A549 treated with Mapracorat at 1 μM for 4 hours (cell line): ENCODE measurements around the gene MTCH2. TPM values are rescaled to one million over a fixed set of nuclear protein-coding genes. Genes with fewer than 3 reads are reported as not detected.

Experiments
- total RNA-seq: library from RNA; stranded (reverse); fragments of 200-300 nt; extraction: Qiagen RNA extraction; gene quantifications from 5 replicates; pipeline ENCODE4 v1.2.3, GENCODE V29; 2022

The MTCH2 gene
- total RNA-seq = 127 to 153 TPM (median 131 TPM) in 5 replicates

DNA sequence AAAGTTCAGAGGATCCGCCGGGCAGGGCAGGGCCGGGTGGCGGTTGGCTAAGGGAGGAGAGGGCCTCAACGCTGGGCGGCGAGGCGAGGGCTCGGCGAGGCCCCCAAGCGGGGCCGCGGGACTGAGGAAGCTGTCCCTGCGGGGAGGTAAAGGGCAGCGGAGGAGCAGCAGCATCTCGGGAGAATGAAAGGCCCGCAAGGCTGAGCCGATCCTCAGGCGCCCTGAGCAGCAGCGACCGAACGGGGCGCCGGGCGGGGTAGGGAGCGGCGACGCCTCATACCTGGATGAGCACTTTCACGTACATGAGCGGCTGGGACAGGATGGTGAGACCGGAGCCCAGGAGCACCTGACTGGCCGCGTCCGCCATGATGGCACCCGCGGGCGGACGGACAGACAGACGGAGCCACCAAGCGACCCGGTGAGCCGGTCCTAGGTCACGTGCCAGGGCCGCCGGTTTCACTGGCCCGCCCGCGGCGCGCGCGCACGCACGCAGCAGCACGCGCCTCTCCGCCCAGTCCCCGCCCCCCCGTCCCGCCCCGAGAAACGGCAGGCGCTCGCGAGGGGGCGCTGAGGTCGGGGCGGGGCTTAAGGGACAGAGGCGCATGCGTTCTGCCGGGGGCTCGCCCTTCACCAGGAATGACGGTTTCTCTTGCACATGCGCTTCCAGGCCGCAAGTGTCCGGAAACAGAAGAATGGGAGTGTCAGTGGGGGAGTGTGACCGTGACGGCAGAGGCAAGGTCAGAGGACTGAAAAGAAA lies at the start of gene MTCH2:
TSS of gene MTCH2 (minus strand) at position 461 of the 757 bp plus-strand sequence. CDS start at position 367, 94 bp downstream.

DNA sequence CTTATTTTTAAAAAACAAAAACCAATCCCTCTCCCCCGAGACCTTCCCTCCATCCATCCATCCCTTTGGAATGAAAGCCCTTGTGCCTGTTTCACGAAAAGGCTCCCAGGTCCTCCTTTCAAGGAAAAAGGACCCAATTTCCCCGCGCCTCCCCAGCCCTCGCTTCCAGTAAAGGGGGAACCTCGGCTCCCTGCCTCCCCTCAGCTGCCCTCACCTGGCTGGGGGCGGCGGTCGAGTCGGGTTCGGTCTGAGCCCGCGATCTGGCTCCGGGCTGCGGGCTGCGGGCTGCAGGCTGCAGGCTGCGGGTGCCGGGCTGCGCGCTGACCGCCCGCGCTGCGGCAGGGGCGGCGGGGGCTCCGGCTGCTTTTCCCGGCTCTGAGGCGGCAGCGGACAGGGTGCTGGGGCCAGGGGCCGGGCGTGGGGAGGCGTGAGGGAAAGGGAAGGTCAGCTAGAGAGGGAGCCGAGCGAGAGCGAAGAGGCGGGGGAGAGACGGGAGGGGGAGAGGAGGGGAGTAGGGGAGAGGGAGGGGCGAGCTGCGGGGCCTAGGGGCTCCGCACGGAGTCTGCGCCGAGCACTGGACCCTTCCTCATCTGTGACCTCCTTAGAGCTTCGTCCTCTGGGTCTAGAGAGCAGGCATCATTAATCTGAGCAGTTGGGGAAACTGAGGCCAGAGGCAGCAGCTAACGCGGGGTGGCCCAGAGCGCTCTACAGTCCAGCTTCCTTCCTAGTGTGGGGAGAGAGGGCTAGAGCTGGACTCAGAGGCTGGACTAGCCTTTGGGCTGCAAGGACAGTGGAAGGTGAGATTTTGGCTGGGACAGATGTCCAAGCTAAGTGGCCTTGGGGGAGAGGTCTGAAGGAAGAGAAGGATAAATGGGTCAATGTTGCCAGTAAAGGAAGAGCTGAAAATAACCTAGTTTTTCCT lies 48.2 kb downstream of the MTCH2 start, which contains the start of gene C1QTNF4:
TSS of gene C1QTNF4 (minus strand) at position 478 of the 922 bp plus-strand sequence. CDS start 3,601 bp downstream, outside the sequence.

DNA sequence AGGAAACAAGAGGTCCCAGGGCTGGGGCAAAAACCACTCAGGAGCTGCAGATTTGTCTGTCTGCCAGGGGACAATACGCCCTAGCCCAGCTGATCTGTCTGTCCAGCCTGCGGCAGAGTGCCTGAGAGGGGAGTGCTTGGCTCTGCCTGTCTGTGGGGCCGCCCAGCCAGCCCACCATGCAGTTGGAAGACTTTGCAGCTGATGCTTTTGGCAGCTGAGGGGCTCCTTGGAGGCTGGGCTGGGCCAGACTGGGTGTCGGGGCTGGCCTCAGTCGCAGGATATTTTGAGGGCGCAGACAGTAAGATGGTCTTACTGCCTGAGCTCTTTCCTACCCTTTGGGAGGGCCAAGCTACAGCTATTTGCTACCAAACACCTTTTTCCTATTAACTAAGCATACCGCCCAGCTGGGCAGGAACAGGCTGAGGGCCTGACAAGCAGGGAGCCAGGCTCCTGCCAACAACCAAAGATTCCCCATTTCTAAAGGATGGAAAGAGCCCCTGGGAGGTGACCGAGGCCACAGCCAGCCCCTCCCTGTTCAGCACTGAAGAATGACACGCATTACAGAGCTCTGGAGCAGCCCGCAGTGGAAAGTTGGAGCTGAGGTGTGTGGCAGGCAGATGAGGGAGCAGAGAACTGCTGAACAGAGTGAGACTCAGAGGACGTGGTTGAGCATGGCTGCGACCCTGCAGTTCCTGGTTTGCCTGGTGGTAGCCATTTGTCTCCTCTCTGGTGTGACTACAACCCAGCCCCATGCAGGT lies 56.1 kb downstream of the MTCH2 start, which contains the start of gene FAM180B:
TSS of gene FAM180B (plus strand) at position 581 of the 758 bp plus-strand sequence. CDS start at position 672, 91 bp downstream.

DNA sequence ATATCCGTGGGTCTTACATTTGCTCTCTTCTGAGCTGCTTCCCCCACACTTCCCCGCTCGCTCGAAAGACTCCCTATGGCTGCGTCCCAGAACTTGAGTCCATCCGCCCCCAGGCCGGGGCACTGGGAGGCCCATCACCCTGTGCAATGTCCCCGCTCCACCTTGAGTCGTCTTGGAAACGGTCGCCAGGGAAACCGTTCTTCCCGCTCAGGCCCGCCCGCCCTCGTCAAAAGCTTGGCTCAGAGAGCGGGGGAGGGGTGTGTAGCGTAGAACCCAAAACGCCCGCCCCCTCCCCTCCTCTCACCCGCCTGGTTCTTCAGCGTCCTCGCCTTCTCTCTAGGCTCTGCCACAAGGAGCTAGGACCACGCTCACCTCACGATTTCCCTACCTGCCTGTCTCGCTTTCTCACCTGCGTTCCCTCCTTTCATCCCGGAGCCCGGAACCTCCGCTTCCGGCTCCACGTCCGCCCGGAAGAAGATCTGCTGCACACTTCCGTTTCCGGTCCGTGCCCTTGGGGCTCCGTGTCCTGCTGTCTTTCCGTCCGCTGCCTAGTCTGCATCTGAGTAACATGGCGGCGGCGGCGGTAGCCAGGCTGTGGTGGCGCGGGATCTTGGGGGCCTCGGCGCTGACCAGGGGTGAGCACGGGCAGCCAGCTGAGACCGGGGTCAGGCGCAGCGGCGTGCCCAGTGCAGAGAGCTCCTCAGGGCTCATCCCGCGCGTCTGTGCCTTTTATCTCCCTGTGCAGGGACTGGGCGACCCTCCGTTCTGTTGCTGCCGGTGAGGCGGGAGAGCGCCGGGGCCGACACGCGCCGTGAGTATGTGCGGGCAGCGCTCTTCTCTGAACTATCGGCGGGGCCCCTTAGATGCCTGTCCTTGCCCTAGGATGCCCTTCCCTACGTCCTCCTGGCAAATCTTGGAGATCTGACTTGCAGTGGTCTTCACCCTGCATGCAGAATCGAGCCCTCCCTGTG lies 63.5 kb downstream of the MTCH2 start, which contains the start of the genes KBTBD4 and NDUFS3:
TSS of gene KBTBD4 (minus strand) at position 447 of the 971 bp plus-strand sequence. CDS start at position 428, 19 bp downstream.
TSS of gene NDUFS3 (plus strand) at position 551 of the 971 bp plus-strand sequence. CDS start at position 569, 18 bp downstream.

Other genes with a start within 250 kb of the MTCH2 start
- gene SLC39A13, start 234.0 kb downstream of the MTCH2 start, total RNA-seq = 46.6 to 60.3 TPM (median 53.7 TPM) in 5 replicates
- gene PSMC3, start 216.1 kb downstream of the MTCH2 start, total RNA-seq = 189 to 259 TPM (median 197 TPM) in 5 replicates
- gene RAPSN, start 193.4 kb downstream of the MTCH2 start, total RNA-seq = 0.23 to 0.58 TPM (median 0.43 TPM) in 3 of 5 replicates, not detected in the others
- 44.8 to 50.9 TPM (median 46.6 TPM) in 5 replicates for gene CELF1, start 89.4 kb downstream of the MTCH2 start, total RNA-seq
- gene PTPMT1, start 77.0 kb downstream of the MTCH2 start, total RNA-seq = 58.7 to 80.4 TPM (median 77.8 TPM) in 5 replicates
- gene KBTBD4, start 63.6 kb downstream of the MTCH2 start, total RNA-seq = 16.7 to 18.7 TPM (median 17.8 TPM) in 5 replicates
- gene NDUFS3, start 63.5 kb downstream of the MTCH2 start, total RNA-seq = 104 to 145 TPM (median 136 TPM) in 5 replicates
- gene FAM180B, start 55.9 kb downstream of the MTCH2 start, total RNA-seq = not detected in 5 replicates
- 0.21 TPM in 1 of 5 replicates, not detected in the others for gene C1QTNF4, start 48.1 kb downstream of the MTCH2 start, total RNA-seq
- 1.2 to 1.9 TPM (median 1.5 TPM) in 5 replicates for gene AGBL2, start 72.8 kb upstream of the MTCH2 start, total RNA-seq
- 43.8 to 61.7 TPM (median 53.0 TPM) in 5 replicates for gene FNBP4, start 124.8 kb upstream of the MTCH2 start, total RNA-seq
- gene NUP160, start 205.8 kb upstream of the MTCH2 start, total RNA-seq = 25.3 to 31.1 TPM (median 28.7 TPM) in 5 replicates